OCI-LY3 (cell line): ENCODE results near the gene HERPUD1.

Source experiments
- EZH2phosphoT487 ChIP-seq: fragments of 200-600 bp; shearing (Covaris generic); IDR thresholded peaks from 2 replicates; pipeline ENCODE4 v1.6.1; 2018; ENCODE audit warnings: antibody characterized with exemption, mixed run types, low read depth
- TF ChIP-seq, protein P1 (sequence below): fragments of 200-600, 300-600 bp; sonication (generic); IDR thresholded peaks from 2 replicates; pipeline ENCODE4 v1.5.1; 2014; ENCODE audit warnings: antibody characterized with exemption, low read length, low read depth

DNA sequence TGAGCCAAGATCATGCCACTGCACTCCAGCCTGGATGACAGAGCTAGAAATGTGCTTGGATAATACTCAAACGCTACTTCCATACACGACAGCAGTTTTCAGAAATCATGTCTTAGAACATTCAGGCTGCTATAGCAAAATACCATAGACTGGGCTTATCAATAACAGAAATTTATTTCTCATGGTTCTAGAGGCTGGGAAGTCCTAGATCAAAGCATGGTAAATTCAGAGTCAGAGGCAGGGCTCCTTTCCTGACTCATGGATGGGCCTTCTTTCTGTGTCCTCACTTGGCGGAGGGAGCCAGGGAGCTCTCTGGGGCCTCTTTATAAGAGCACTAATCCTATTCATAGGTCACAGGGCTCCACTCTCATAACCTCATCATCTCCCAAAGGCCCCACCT is 24.5 kb upstream of the HERPUD1 start:
- TF ChIP-seq, protein P1, sequence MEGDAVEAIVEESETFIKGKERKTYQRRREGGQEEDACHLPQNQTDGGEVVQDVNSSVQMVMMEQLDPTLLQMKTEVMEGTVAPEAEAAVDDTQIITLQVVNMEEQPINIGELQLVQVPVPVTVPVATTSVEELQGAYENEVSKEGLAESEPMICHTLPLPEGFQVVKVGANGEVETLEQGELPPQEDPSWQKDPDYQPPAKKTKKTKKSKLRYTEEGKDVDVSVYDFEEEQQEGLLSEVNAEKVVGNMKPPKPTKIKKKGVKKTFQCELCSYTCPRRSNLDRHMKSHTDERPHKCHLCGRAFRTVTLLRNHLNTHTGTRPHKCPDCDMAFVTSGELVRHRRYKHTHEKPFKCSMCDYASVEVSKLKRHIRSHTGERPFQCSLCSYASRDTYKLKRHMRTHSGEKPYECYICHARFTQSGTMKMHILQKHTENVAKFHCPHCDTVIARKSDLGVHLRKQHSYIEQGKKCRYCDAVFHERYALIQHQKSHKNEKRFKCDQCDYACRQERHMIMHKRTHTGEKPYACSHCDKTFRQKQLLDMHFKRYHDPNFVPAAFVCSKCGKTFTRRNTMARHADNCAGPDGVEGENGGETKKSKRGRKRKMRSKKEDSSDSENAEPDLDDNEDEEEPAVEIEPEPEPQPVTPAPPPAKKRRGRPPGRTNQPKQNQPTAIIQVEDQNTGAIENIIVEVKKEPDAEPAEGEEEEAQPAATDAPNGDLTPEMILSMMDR: no peak
- no peak for TF ChIP-seq EZH2phosphoT487
